Activated T-helper 1 cell treated with anti-CD3 and anti-CD28 coated beads, Interleukin-12 subunit alpha, Interleukin-12 subunit beta, Interleukin-2, Interleukin-4 antibody, amounts not matched to agents 30 ng/mL and 10 ng/mL and 1 ng/mL, durations not matched to agents 14 hours and 24 hours and 36 hours (primary cell): ENCODE data around the gene SEPTIN14. TPM values are rescaled to one million over a fixed set of nuclear protein-coding genes. Genes with fewer than 3 reads are reported as not detected.
"Not testable (repeated sequence)": the region's sequence is repeated elsewhere in the genome, so short reads cannot be mapped to it uniquely, and the experiment has no call there.

Experiments used
- DNase-seq: peaks from one replicate; pipeline ENCODE4 v3.0.0; 2021; ENCODE audit warnings: low spot score
- H3K27ac Mint-ChIP-seq: one replicate; pipeline ENCODE4 v1.8.0; 2021; ENCODE audit warnings: mild to moderate bottlenecking, mixed read lengths
- H3K27me3 Mint-ChIP-seq: one replicate; pipeline ENCODE4 v1.8.0; 2022; ENCODE audit warnings: mild to moderate bottlenecking, moderate library complexity, mixed read lengths; ENCODE audit not compliant: insufficient read depth
- H3K36me3 Mint-ChIP-seq: one replicate; pipeline ENCODE4 v1.8.0; 2021; ENCODE audit warnings: low read depth, mixed read lengths
- H3K4me1 Mint-ChIP-seq: one replicate; pipeline ENCODE4 v1.8.0; 2021; ENCODE audit warnings: low read depth, mixed read lengths
- H3K4me3 Mint-ChIP-seq: one replicate; pipeline ENCODE4 v1.8.0; 2021; ENCODE audit warnings: mild to moderate bottlenecking, moderate library complexity, mixed read lengths
- H3K9me3 Mint-ChIP-seq: one replicate; pipeline ENCODE4 v1.8.0; 2021; ENCODE audit warnings: mixed read lengths
- intact Hi-C: fragments of 100-400 bp; cut with micrococcal nuclease; formaldehyde crosslinking; loops from one replicate; pipeline ENCODE4 v1.15.1; 2024
- total RNA-seq: library from RNA; stranded (reverse); gene quantifications from 2 replicates; pipeline ENCODE4 v1.2.3, GENCODE V29; 2022

The SEPTIN14 gene
- total RNA-seq, 1 donor from 2014 or later, result not detected

GRCh38 chr7:55775051-55775420 lies 87.5 kb downstream of the SEPTIN14 start:
- intact Hi-C loops, result no loop called here
- no peaks in the 10 kb centered on the region for H3K4me1 Mint-ChIP-seq
- H3K9me3 Mint-ChIP-seq, result no peaks in the 10 kb centered on the region
- no peaks in the 10 kb centered on the region for H3K36me3 Mint-ChIP-seq
- no peak for DNase-seq
- H3K27me3 Mint-ChIP-seq, result no peaks in the 10 kb centered on the region
- H3K4me3 Mint-ChIP-seq, result no peak overlapping the region
- H3K27ac Mint-ChIP-seq, result no peak overlapping the region

DNA sequence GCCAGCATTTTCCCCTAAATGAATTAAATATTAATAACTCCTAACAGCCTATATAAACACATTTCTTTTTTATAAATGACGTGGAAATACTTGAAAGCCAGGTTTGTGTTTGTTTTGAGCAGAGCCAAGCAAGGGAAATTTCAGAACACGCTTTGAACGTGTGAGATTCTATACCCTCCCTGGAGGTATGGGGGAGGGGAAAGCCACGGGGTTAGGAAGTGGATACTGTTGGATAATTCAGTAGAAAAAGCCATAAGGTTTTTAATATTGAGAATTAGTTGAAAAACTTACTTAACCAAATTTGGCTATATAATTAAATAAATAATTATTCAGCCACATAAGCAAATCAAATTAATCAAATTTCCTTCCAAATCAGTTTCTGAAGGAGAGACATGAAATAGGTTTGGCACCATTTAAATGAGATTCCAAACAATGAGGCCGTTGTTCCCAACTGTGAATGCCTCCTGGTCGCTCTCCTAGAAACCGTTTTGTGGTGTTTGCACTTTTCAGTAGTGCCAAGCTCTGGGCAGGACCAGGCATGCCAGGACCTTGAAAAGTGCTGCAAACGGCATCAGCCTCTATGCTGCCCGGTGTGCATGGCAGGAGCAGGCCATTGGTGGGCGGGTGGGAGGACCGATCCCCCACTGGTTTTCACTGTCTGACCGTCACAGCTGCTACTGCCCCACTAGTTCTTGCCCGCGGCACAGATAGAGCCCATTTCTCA lies 88.1 kb downstream of the SEPTIN14 start:
- no peak overlapping the region for H3K27ac Mint-ChIP-seq
- no peaks in the 10 kb centered on the region for H3K9me3 Mint-ChIP-seq
- intact Hi-C loops, result no loop called here

GRCh38 chr7:55770778-55771177 lies 91.8 kb downstream of the SEPTIN14 start:
- Mint-ChIP-seq H3K4me1 (no peaks in the 10 kb centered on the region), H3K9me3 (no peaks in the 10 kb centered on the region), H3K27me3 (no peaks in the 10 kb centered on the region), H3K4me3 (no peak overlapping the region), H3K36me3 (no peaks in the 10 kb centered on the region), H3K27ac (peak overlapping the region; percentile 85)
- intact Hi-C loops, result no loop called here
- DNase-seq, result no peak

More for the DNA sequence above, 88.1 kb downstream of the SEPTIN14 start:
- H3K27me3 Mint-ChIP-seq, result no peaks in the 10 kb centered on the region
- DNase-seq, result no peak
- no peak overlapping the region for H3K4me3 Mint-ChIP-seq
- no peaks in the 10 kb centered on the region for H3K4me1 Mint-ChIP-seq
- H3K36me3 Mint-ChIP-seq, result no peaks in the 10 kb centered on the region

GRCh38 chr7:55753274-55753862 lies 109.2 kb downstream of the SEPTIN14 start:
- H3K27ac Mint-ChIP-seq, DNase-seq, H3K27me3 Mint-ChIP-seq, H3K36me3 Mint-ChIP-seq, intact Hi-C loops, H3K9me3 Mint-ChIP-seq, H3K4me1 Mint-ChIP-seq, H3K4me3 Mint-ChIP-seq: not testable (repeated sequence)

GRCh38 chr7:55744706-55745105 lies 117.8 kb downstream of the SEPTIN14 start:
- H3K27me3 Mint-ChIP-seq, H3K9me3 Mint-ChIP-seq, intact Hi-C loops, H3K36me3 Mint-ChIP-seq, H3K4me1 Mint-ChIP-seq, DNase-seq, H3K27ac Mint-ChIP-seq, H3K4me3 Mint-ChIP-seq: not testable (repeated sequence)

Other genes starting within 250 kb of the SEPTIN14 start
- gene ZNF713, start 24.7 kb upstream of the SEPTIN14 start, total RNA-seq, result 1.3 and 3.1 TPM in 2 replicates
- gene MRPS17, start 89.1 kb upstream of the SEPTIN14 start, total RNA-seq, result 38.2 and 39.3 TPM in 2 replicates
- 49.4 and 50.0 TPM in 2 replicates for gene NIPSNAP2, start 101.8 kb upstream of the SEPTIN14 start, total RNA-seq
- 17.3 and 19.3 TPM in 2 replicates for gene PSPH, start 188.7 kb upstream of the SEPTIN14 start, total RNA-seq
- gene CCT6A, start 189.0 kb upstream of the SEPTIN14 start, total RNA-seq, result 308 TPM in 2 replicates
- gene SUMF2, start 201.5 kb upstream of the SEPTIN14 start, total RNA-seq, result 157 and 166 TPM in 2 replicates
- gene PHKG1, start 230.2 kb upstream of the SEPTIN14 start, total RNA-seq, result 3.4 and 4.3 TPM in 2 replicates
- 613 and 617 TPM in 2 replicates for gene CHCHD2, start 243.7 kb upstream of the SEPTIN14 start, total RNA-seq